ENCODE results near the gene ECI1.

Gene ECI1

GRCh38 chr16:2295056-2295798 lies 43.8 kb upstream of the ECI1 start:
- H2AFZ ChIP-seq (ENCODE audit: low read length), result no peak overlapping the region
- peaks cover 13% of the 10 kb centered on the region for H3K4me1 ChIP-seq (ENCODE audit: insufficient read depth, low read length, poor library complexity, severe bottlenecking)
- TF ChIP-seq EZH2phosphoT487 (IDR thresholded peaks at IDR 0.05; ENCODE audit: borderline replicate concordance), result no peak
- TF ChIP-seq CTCF (conservative IDR thresholded peaks at IDR 0.05; ENCODE audit: low read length), result no peak
- H3K4me3 ChIP-seq (ENCODE audit: low read length, poor library complexity, severe bottlenecking), result no peak overlapping the region
- H3K79me2 ChIP-seq (ENCODE audit: insufficient read depth, low read length), result no peaks in the 10 kb centered on the region
- H3K27me3 ChIP-seq (ENCODE audit: insufficient read depth, low read length, poor library complexity, severe bottlenecking), result no peaks in the 10 kb centered on the region
- no peaks in the 10 kb centered on the region for H3F3A ChIP-seq (ENCODE audit: low read depth)
- no peaks in the 10 kb centered on the region for H3K9me2 ChIP-seq (replicated peaks; ENCODE audit: low read depth, low read length)
- no peak overlapping the region for H3K4me2 ChIP-seq (ENCODE audit: low read depth, low read length, poor library complexity, severe bottlenecking)
- H3K9me3 ChIP-seq (ENCODE audit: insufficient read depth, low read depth, low read length), result no peaks in the 10 kb centered on the region
- H4K20me1 ChIP-seq (ENCODE audit: insufficient read depth, low read length, poor library complexity, severe bottlenecking), result no peaks in the 10 kb centered on the region
- H3K9ac ChIP-seq (ENCODE audit: low read depth, low read length, poor library complexity, severe bottlenecking), result no peak overlapping the region
- no peaks in the 10 kb centered on the region for H3K36me3 ChIP-seq (ENCODE audit: insufficient read depth, low read length)

- no peaks in the 10 kb centered on the region for H3K9me2 ChIP-seq (replicated peaks; ENCODE audit: low read depth, low read length)
- H3K4me2 ChIP-seq (ENCODE audit: low read depth, low read length, poor library complexity, severe bottlenecking), result no peak overlapping the region
- peaks cover 11% of the 10 kb centered on the region for H3K4me1 ChIP-seq (ENCODE audit: insufficient read depth, low read length, poor library complexity, severe bottlenecking)
- no peaks in the 10 kb centered on the region for H3K79me2 ChIP-seq (ENCODE audit: insufficient read depth, low read length)
- no peaks in the 10 kb centered on the region for H3F3A ChIP-seq (ENCODE audit: low read depth)
- TF ChIP-seq EZH2phosphoT487 (IDR thresholded peaks at IDR 0.05; ENCODE audit: borderline replicate concordance) (no peak), CTCF (conservative IDR thresholded peaks at IDR 0.05; ENCODE audit: low read length) (no peak)
- H4K20me1 ChIP-seq (ENCODE audit: insufficient read depth, low read length, poor library complexity, severe bottlenecking), result no peaks in the 10 kb centered on the region
- H3K4me3 ChIP-seq (ENCODE audit: low read length, poor library complexity, severe bottlenecking), result no peak overlapping the region
- H3K36me3 ChIP-seq (ENCODE audit: insufficient read depth, low read length), result no peaks in the 10 kb centered on the region
- H3K9me3 ChIP-seq (ENCODE audit: insufficient read depth, low read depth, low read length), result no peaks in the 10 kb centered on the region
- no peak overlapping the region for H2AFZ ChIP-seq (ENCODE audit: low read length)
- H3K27me3 ChIP-seq (ENCODE audit: insufficient read depth, low read length, poor library complexity, severe bottlenecking), result no peaks in the 10 kb centered on the region
- no peak overlapping the region for H3K9ac ChIP-seq (ENCODE audit: low read depth, low read length, poor library complexity, severe bottlenecking)
Measured at GRCh38 chr16:2292221-2292620, 40.8 kb upstream of the ECI1 start.

- Histone ChIP-seq H3K27me3 (ENCODE audit: insufficient read depth, low read length, poor library complexity, severe bottlenecking) (no peaks in the 10 kb centered on the region), H3K4me1 (ENCODE audit: insufficient read depth, low read length, poor library complexity, severe bottlenecking) (no peaks in the 10 kb centered on the region), H2AFZ (ENCODE audit: low read length) (no peak overlapping the region), H3K4me3 (ENCODE audit: low read length, poor library complexity, severe bottlenecking) (no peak overlapping the region), H3K4me2 (ENCODE audit: low read depth, low read length, poor library complexity, severe bottlenecking) (no peak overlapping the region), H3K9me3 (ENCODE audit: insufficient read depth, low read depth, low read length) (no peaks in the 10 kb centered on the region), H3K9me2 (replicated peaks; ENCODE audit: low read depth, low read length) (no peaks in the 10 kb centered on the region), H3F3A (ENCODE audit: low read depth) (no peaks in the 10 kb centered on the region), H3K9ac (ENCODE audit: low read depth, low read length, poor library complexity, severe bottlenecking) (no peak overlapping the region), H3K79me2 (ENCODE audit: insufficient read depth, low read length) (no peaks in the 10 kb centered on the region), H3K36me3 (ENCODE audit: insufficient read depth, low read length) (no peaks in the 10 kb centered on the region), H4K20me1 (ENCODE audit: insufficient read depth, low read length, poor library complexity, severe bottlenecking) (no peaks in the 10 kb centered on the region)
- TF ChIP-seq EZH2phosphoT487 (IDR thresholded peaks at IDR 0.05; ENCODE audit: borderline replicate concordance) (no peak), CTCF (conservative IDR thresholded peaks at IDR 0.05; ENCODE audit: low read length) (no peak)
Measured at GRCh38 chr16:2289282-2289681, 37.9 kb upstream of the ECI1 start.
